NB4 (cell line): ENCODE measurements around the gene ZFAND3.

Experiments
- DNase-seq: peaks from one replicate; pipeline ENCODE4 v3.0.0; 2010; ENCODE audit warnings: low read depth
- H3K4me3 ChIP-seq: one replicate; pipeline ENCODE4 v1.5.1; 2011; ENCODE audit warnings: mild to moderate bottlenecking, low read depth, low read length, moderate library complexity
- MAX ChIP-seq: IDR thresholded peaks from 2 replicates; pipeline ENCODE4 v1.6.1; 2011; ENCODE audit warnings: low read depth, low read length
- MYC ChIP-seq: IDR thresholded peaks from 2 replicates; pipeline ENCODE4 v1.6.1; 2011; ENCODE audit warnings: low read depth, low read length
- POLR2A ChIP-seq: IDR thresholded peaks from 2 replicates; pipeline ENCODE4 v1.6.1; 2011; ENCODE audit warnings: mild to moderate bottlenecking; ENCODE audit not compliant: insufficient read length; ENCODE audit errors: extremely low read depth
- TF ChIP-seq, protein P1 (sequence below): IDR thresholded peaks from one replicate; pipeline ENCODE4 v1.5.1; 2012; ENCODE audit warnings: low read depth, low read length

ZFAND3 gene

DNA sequence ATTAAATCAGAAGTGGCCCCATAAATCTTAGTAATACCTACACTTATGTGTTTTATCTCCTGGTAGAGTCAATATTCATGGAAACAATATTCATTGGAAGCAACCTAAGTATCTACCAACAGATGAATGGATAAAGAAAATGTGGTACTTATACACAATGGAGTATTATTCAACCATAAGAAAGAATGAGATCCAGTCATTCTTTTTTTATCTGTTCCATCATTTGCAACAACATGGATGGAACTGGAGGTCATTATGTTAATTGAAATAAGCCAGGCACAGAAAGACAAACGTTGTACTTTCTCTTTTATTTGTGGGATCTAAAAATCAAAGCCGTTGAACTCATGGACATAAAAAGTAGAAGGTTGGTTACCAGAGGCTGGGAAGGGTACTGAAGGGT lies 268.5 kb downstream of the ZFAND3 start:
- H3K4me3 ChIP-seq = no peak overlapping the region
- no peak for DNase-seq
- no peak for TF ChIP-seq MAX
- TF ChIP-seq, protein P1, sequence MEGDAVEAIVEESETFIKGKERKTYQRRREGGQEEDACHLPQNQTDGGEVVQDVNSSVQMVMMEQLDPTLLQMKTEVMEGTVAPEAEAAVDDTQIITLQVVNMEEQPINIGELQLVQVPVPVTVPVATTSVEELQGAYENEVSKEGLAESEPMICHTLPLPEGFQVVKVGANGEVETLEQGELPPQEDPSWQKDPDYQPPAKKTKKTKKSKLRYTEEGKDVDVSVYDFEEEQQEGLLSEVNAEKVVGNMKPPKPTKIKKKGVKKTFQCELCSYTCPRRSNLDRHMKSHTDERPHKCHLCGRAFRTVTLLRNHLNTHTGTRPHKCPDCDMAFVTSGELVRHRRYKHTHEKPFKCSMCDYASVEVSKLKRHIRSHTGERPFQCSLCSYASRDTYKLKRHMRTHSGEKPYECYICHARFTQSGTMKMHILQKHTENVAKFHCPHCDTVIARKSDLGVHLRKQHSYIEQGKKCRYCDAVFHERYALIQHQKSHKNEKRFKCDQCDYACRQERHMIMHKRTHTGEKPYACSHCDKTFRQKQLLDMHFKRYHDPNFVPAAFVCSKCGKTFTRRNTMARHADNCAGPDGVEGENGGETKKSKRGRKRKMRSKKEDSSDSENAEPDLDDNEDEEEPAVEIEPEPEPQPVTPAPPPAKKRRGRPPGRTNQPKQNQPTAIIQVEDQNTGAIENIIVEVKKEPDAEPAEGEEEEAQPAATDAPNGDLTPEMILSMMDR = no peak
- TF ChIP-seq MYC = no peak
- TF ChIP-seq POLR2A = no peak

GRCh38 chr6:38088829-38089228 lies 269.3 kb downstream of the ZFAND3 start:
- TF ChIP-seq MAX = no peak
- TF ChIP-seq, protein P1 = no peak
- TF ChIP-seq MYC = no peak
- no peak for TF ChIP-seq POLR2A
- DNase-seq = no peak
- H3K4me3 ChIP-seq = no peak overlapping the region

- H3K4me3 ChIP-seq = no peak overlapping the region
- TF ChIP-seq MAX = no peak
- no peak for TF ChIP-seq MYC
- TF ChIP-seq POLR2A = no peak
- TF ChIP-seq, protein P1 = no peak
- no peak for DNase-seq
These were observed 272.1 kb downstream of the ZFAND3 start for GRCh38 chr6:38091613-38092012.

GRCh38 chr6:38092465-38092864 lies 272.9 kb downstream of the ZFAND3 start:
- TF ChIP-seq, protein P1 = no peak
- TF ChIP-seq MAX (no peak), POLR2A (no peak), MYC (no peak)
- DNase-seq = no peak
- no peak overlapping the region for H3K4me3 ChIP-seq

- H3K4me3 ChIP-seq = no peak overlapping the region
- TF ChIP-seq, protein P1 = no peak
- TF ChIP-seq MYC (no peak), MAX (no peak), POLR2A (no peak)
- no peak for DNase-seq
These were observed 273.4 kb downstream of the ZFAND3 start for GRCh38 chr6:38092964-38093363.

- DNase-seq = no peak
- no peak overlapping the region for H3K4me3 ChIP-seq
- TF ChIP-seq MAX (no peak), POLR2A (no peak), MYC (no peak)
- TF ChIP-seq, protein P1 = no peak
These were observed 275.5 kb downstream of the ZFAND3 start for GRCh38 chr6:38095054-38095453.
